Tongue (tissue), 2 donors: ENCODE measurements around the gene AKAP13. TPM values are rescaled to one million over a fixed set of nuclear protein-coding genes. Genes with fewer than 3 reads are reported as not detected.

Experiments
- DNase-seq: peaks from one replicate; pipeline ENCODE4 v3.0.0-alpha.2; 2015
- total RNA-seq: library from RNA; depleted of rRNA; stranded (reverse); fragments of >200 nt; gene quantifications from one replicate; pipeline ENCODE4 v1.2.3, GENCODE V29; 2014

Gene AKAP13
- total RNA-seq, 1 donor from 2014 or later: 192 TPM

DNA sequence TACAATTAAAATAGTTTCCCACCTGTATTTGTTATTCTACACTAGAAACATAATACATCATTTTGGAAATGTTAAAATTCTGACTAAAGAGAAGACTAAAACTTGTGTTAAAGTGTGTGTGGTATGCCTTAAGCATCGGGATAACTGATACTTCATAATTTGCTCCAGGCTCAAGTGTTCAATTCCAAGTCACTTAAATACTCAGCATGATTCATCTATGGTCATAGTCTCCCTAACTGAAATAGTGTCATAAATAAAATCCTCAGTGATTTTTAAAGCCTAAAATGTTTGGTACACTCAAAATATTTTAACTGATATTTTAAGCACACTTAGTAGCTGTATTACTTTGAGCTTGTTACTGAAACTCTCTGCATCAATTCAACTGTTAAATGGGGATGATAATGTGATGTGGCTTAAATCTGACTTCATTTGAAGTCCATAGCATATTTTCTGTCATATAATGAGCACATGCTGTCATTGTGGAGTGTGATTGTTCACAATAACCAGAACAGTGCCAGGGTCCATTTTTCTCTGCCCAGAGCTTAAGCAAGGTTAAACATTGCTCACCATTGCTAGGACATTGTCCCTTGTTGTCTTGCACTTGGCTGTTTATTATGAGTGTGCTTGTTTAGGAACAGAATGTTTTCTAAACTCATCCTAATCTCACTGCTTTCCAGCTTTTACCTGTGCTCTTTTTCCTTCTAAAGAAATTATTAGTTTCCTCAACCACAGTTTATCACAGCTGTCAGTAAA lies 292.1 kb downstream of the AKAP13 start:
- DNase-seq: no peak

- DNase-seq: no peak
Measured at GRCh38 chr15:85673326-85673725, 292.9 kb downstream of the AKAP13 start.

GRCh38 chr15:85676342-85677098 lies 296.1 kb downstream of the AKAP13 start:
- DNase-seq: no peak

DNA sequence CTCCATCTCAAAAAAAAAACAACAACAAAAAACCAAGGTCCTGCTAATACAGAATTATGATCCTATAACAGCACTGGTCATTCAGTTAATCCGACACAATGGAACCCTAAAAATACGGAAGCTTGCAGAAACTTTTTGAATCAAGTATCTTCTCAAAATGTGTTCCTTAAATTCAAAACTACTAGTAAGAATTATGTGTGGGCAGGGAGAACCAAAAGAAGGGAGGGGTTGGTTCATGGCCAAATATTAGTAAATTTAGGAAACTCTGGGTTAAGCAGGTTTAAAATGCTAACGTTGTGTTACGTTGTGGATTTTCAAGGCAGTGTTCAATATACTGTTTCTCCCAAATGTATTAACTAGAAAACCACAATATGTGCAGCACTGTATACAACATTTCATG lies 298.8 kb downstream of the AKAP13 start:
- no peak for DNase-seq

GRCh38 chr15:85681386-85681785 lies 301.0 kb downstream of the AKAP13 start:
- no peak for DNase-seq

DNA sequence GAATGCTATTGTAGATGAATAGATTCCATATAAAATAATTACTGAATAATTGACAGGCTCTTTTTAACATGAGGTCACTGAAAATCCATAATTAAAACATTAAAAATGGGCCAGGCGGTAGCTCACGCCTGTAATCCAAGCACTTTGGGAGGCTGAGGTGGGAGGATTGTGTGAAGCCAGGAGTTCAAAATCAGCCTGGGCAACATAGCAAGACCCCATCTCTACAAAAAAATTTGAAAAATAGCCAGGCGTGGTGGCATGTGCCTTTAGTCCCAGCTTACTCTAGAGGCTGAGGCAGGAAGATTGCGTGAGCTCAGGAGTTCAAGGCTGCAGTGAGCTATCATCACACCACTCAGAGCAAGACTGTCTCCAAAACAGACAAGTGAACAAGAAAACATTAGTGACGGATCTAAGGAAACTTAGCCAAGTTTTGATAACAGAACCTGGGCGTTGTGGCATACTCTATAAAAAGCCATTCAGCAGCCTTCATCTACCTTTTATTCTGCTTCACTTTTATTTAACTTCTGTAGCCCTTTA lies 303.8 kb downstream of the AKAP13 start:
- no peak for DNase-seq

DNA sequence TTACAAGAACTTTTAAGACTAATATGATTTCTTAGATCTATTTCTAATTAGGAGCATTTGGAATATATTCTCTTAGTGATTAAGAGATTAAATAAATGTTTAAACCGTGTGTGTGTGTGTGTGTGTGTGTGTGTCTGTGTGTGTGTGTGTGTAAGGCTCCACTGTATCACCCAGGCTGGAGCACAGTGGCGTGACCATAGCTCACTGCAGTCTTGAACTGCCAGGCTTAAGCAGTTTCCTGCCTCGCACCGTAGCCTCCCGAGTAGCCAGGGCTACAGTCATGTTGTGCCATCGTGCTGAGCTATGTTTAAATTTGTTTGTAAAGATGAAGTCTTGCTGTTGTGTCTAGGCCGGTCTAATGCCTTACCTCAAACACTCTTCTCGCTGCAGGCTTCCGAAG lies 305.0 kb downstream of the AKAP13 start:
- no peak for DNase-seq

- DNase-seq: no peak
Measured at GRCh38 chr15:85687329-85687728, 306.9 kb downstream of the AKAP13 start.

DNA sequence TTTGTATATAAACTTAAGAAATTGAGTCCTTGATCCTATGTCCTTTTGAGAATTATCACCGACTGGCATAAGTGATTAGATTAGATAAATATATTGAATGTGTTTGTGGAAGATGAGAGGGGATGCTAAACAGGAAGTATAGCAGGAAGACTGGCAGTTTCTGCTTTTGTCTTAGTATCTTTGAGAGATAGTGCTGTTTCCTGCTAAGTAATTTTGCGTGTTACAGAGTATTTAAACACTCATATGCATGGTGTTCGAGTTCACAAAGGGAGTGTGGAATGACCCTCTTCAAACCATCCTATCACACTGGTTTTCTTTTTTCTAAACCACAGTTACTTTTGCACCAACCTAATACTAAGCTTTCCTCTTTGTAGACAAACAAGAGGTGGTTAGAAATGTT lies 308.3 kb downstream of the AKAP13 start:
- DNase-seq: no peak

- peak; percentile 81 for DNase-seq
Measured at GRCh38 chr15:85689729-85690128, 309.3 kb downstream of the AKAP13 start.

DNA sequence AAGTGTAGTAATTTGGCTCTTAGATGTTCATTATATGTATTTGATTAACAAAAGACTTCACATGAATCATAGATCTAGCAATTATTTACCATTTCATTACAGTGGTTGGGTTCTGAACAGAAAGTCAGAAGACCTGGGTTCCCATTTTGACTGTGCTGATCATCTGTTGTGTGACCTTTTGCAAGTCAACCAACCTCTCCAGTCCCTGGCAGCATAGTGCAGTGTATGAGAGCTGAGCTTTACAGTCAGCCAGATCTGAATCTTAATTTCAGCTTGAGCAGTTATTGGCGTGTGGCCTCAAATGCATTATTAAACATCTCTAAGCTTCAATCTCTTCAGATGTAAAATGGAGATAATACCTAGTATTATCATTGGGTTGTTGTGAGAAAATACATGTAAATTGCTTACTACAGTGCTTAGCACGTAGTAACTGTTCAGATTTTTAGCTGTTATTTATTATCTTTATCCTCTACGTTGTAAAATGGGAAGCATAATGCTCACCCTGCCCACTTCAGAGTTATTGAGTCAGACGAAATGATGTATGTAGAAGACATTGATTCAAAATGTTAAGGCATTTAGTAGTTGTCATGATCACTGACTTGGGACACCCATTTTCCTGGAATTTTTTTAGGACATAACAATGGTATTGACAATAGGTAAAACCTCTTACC lies 310.3 kb downstream of the AKAP13 start:
- no peak for DNase-seq

DNA sequence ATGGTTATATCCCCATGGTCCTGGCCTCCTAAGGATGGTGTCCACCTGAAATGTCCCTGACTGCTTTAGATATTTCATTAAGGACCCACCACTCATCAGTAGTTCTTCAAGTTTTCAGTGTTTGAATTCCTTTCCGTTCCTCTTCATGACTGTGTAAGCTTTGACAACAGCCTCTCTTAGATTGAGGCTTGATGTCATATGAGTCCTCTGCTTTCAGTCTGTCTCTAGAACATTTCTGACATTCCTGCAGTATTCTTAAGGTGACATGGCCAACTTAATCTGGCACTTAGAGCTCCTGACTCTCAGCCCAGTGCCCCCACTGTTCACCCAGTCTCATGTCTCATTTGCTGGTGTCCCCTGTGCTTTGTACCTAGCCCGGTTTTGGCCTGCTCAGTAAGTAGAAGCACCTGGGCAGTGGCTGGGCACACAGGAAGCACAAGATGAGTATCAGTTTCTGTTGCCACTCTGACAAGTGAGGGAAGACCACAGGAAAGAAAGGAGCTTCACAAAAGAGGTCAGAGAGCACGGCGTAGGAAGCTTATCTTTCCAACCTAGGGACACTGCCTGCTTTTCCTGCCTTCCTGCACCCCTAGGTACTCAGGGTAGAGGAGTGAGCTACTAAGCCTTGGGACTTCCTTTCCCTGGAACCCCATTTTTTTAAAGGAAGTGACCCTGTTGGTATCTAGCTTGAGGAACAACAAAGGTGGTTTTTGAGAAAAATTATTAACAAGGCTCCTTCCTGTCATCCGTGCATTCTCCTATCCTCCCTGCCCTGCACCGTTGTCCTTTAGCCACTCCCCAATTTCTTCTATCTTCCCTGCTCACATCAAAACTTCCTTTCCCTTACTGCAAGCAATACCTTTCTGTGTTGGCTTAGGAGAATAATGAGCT lies 311.2 kb downstream of the AKAP13 start:
- DNase-seq: no peak

- DNase-seq: no peak
Measured at GRCh38 chr15:85692321-85692720, 311.9 kb downstream of the AKAP13 start.

DNA sequence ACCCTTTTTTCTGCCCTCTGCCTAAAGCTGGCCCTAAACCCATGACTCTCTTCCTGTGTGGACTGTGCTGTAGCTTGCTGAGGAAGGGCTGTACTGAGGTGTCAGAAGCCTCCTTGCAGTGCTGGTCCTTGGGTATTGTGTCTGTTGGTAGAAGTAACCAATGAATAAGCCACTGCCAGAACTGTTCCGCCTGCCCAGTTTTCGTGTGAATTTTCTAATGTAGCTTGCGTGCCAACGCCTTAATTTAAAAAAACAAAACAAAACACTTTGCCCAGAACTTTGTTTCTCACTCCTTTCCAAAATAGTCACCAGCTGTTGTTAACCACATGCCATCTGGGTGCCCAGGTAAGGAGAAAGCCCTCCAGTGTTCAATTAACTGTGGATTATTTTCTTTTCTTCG lies 312.5 kb downstream of the AKAP13 start:
- DNase-seq: no peak

DNA sequence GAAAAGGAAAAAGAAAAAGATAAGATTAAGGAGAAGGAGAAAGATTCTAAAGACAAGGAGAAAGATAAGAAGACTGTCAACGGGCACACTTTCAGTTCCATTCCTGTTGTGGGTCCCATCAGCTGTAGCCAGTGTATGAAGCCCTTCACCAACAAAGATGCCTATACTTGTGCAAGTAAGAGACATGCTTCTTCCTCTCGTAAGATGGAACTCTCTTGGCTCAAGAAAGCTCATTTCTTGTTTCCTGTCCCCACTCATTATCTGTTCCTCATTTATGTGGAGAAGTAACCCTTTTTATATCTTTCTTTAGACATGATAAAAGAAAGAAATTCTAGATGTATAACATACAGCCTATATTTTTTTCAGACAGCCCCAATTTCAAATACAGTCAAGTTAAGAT lies 312.9 kb downstream of the AKAP13 start:
- DNase-seq: no peak

DNA sequence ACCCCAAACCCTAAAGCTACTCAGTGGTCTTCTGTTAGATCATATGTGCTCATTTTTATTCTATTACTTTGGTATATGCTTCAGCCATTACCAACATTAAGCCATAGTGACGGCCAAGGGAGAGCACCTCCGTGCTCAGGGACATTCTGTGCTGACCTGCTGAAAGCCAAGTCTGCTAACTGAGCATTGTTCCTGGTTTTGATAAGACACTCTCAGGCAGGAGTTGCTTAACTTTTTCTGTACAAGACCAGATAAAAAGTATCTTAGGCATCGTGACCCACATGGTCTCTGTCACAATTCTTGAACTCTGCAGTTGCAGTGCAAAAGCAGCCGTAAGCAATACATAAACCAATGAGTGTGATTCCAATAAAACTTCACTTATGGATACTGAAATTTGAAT lies 313.7 kb downstream of the AKAP13 start:
- no peak for DNase-seq

- no peak for DNase-seq
Measured at GRCh38 chr15:85700767-85701166, 320.4 kb downstream of the AKAP13 start.

GRCh38 chr15:85702321-85703101 lies 322.1 kb downstream of the AKAP13 start:
- DNase-seq: peak; percentile 88

DNA sequence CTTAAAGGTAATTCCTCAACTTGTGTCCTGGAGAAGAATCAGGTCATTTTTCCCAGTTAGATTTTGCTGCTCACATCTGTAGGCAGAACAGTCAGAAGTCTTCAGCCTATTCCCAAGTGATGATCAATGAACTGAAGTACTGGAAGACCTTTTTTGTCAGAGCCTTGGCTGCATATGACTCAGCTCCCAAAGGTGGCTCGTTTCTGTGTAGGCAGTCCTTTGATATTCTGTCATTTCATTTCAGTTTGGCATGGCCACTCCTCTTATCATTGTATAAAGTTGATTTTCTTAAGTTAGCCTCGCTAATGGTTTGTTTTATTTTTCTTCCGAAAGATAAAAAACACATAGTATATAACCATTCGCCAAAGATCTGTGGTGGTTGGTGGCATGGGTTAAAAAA lies 323.7 kb downstream of the AKAP13 start:
- DNase-seq: no peak

- no peak for DNase-seq
Measured at GRCh38 chr15:85704720-85705429, 324.5 kb downstream of the AKAP13 start.
